CD14-positive monocyte (primary cell): ENCODE measurements around the gene CRTC1. TPM values are rescaled to one million over a fixed set of nuclear protein-coding genes. Genes with fewer than 3 reads are reported as not detected.

ENCODE experiments used
- DNase-seq, 3 donors: peaks; one replicate each; pipeline ENCODE4 v3.0.0-alpha.2; 2011 to 2022
- H2AFZ ChIP-seq: 2 replicates; pipeline ENCODE4 v1.6.0; 2012; ENCODE audit warnings: mild to moderate bottlenecking, low read depth, low read length, inconsistent platforms; ENCODE audit not compliant: insufficient read depth, poor library complexity, severe bottlenecking
- H3K27ac ChIP-seq, 2 donors: 1 replicate in 1 of 2; 2 replicates in 1 of 2; pipeline ENCODE4 v1.5.1; 2012 to 2013; ENCODE audit warnings: low read length in 2 of 2, control low read depth in 1 of 2, inconsistent platforms in 1 of 2, low read depth in 1 of 2, mild to moderate bottlenecking in 1 of 2
- H3K27me3 ChIP-seq, 2 donors: one replicate each; pipeline versions ENCODE4 v1.6.0 to v1.6.1; 2011 to 2013; ENCODE audit warnings: low read length in 2 of 2; ENCODE audit not compliant: control insufficient read depth in 2 of 2, insufficient read depth in 2 of 2
- H3K36me3 ChIP-seq, 2 donors: replicated peaks in 1 of 2; 1 replicate in 1 of 2; 2 replicates in 1 of 2; pipeline versions ENCODE4 v1.5.1 to v1.6.1; 2012 to 2013; ENCODE audit warnings: low read length in 2 of 2, control low read depth in 1 of 2, inconsistent platforms in 1 of 2, mild to moderate bottlenecking in 1 of 2; ENCODE audit not compliant: insufficient read depth in 2 of 2, control insufficient read depth in 1 of 2
- H3K4me1 ChIP-seq, 2 donors: 1 replicate in 1 of 2; 2 replicates in 1 of 2; pipeline versions ENCODE4 v1.5.1 to v1.6.1; 2012 to 2013; ENCODE audit warnings: low read length in 2 of 2, control low read depth in 1 of 2, inconsistent platforms in 1 of 2, mild to moderate bottlenecking in 1 of 2, moderate library complexity in 1 of 2; ENCODE audit not compliant: insufficient read depth in 2 of 2, control insufficient read depth in 1 of 2
- H3K4me2 ChIP-seq: replicated peaks from 2 replicates; pipeline ENCODE3; 2012; ENCODE audit warnings: low read length, moderate library complexity, mild to moderate bottlenecking; ENCODE audit not compliant: poor library complexity, severe bottlenecking; ENCODE audit errors: extremely low read depth
- H3K4me3 ChIP-seq, 3 experiments: fragments of 200-600 bp in 1 of 3; sonication (generic) in 1 of 3; replicated peaks in 1 of 3; 1 replicate in 2 of 3; 2 replicates in 1 of 3; pipeline ENCODE4 v1.5.1; 2011 to 2013; ENCODE audit warnings: low read length in 3 of 3, mild to moderate bottlenecking in 3 of 3, control low read depth in 2 of 3, low read depth in 2 of 3, inconsistent platforms in 1 of 3, moderate library complexity in 1 of 3
- H3K79me2 ChIP-seq: 2 replicates; pipeline ENCODE4 v1.6.0; 2012; ENCODE audit warnings: mild to moderate bottlenecking, control low read depth, inconsistent platforms, low read length, moderate library complexity; ENCODE audit not compliant: insufficient read depth
- H3K9ac ChIP-seq: 2 replicates; pipeline ENCODE4 v1.6.0; 2017; ENCODE audit warnings: low read length, mild to moderate bottlenecking; ENCODE audit not compliant: insufficient read depth, poor library complexity, severe bottlenecking
- H3K9me3 ChIP-seq, 2 donors: replicated peaks in 1 of 2; 1 replicate in 1 of 2; 2 replicates in 1 of 2; pipeline versions ENCODE4 v1.5.1 to v1.6.1; 2012 to 2013; ENCODE audit warnings: low read length in 2 of 2, control low read depth in 1 of 2; ENCODE audit not compliant: control insufficient read depth in 1 of 2, insufficient read depth in 1 of 2
- H4K20me1 ChIP-seq: 2 replicates; pipeline ENCODE4 v1.6.0; 2012; ENCODE audit warnings: mild to moderate bottlenecking, low read length, control low read depth, moderate library complexity; ENCODE audit not compliant: insufficient read depth
- H3K27ac Mint-ChIP-seq, 7 donors: one replicate each; pipeline ENCODE4 v1.8.0; 2020; ENCODE audit warnings: mild to moderate bottlenecking in 7 of 7, mixed read lengths in 7 of 7, moderate library complexity in 6 of 7, inconsistent platforms in 2 of 7
- H3K27me3 Mint-ChIP-seq, 3 donors: one replicate each; pipeline ENCODE4 v1.8.0; 2021 to 2022; ENCODE audit warnings: low read depth in 3 of 3, mild to moderate bottlenecking in 3 of 3, mixed read lengths in 3 of 3, moderate library complexity in 3 of 3, inconsistent platforms in 1 of 3
- H3K36me3 Mint-ChIP-seq, 2 donors: one replicate each; pipeline ENCODE4 v1.8.0; 2020; ENCODE audit warnings: mixed read lengths in 2 of 2, inconsistent platforms in 1 of 2, mild to moderate bottlenecking in 1 of 2
- H3K4me1 Mint-ChIP-seq: one replicate; pipeline ENCODE4 v1.8.0; 2020; ENCODE audit warnings: mild to moderate bottlenecking, mixed read lengths
- H3K4me3 Mint-ChIP-seq, 2 donors: one replicate each; pipeline ENCODE4 v1.8.0; 2020; ENCODE audit warnings: mild to moderate bottlenecking in 2 of 2, mixed read lengths in 2 of 2, moderate library complexity in 1 of 2
- H3K9me3 Mint-ChIP-seq, 7 donors: one replicate each; pipeline ENCODE4 v1.8.0; 2020 to 2022; ENCODE audit warnings: mixed read lengths in 7 of 7, mild to moderate bottlenecking in 6 of 7, moderate library complexity in 6 of 7, inconsistent platforms in 2 of 7
- WGBS: methylation state at CpG from one replicate; pipeline ENCODE4 v1.1.5; 2013; ENCODE audit warnings: missing lambda C conversion rate; ENCODE audit not compliant: insufficient coverage; 5-methylcytosine and 5-hydroxymethylcytosine counted together
- intact Hi-C, 2 donors: fragments of 100-400 bp; cut with micrococcal nuclease; formaldehyde crosslinking; loops; one replicate each; pipeline versions ENCODE4 v1.15.0 to v1.15.1; 2023
- polyA plus RNA-seq, 3 donors: library from polyadenylated mRNA; depleted of rRNA in 1 of 3; unstranded in 2 of 3; stranded (reverse) in 1 of 3; fragments of 300-500 nt in 2 of 3; fragments of >200 nt in 1 of 3; fragmentation: Illumina TruSeq in 2 of 3; gene quantifications; 1 replicate in 2 of 3; 2 replicates in 1 of 3; pipeline ENCODE4 v1.2.3, GENCODE V29; 2012 to 2021
- TF ChIP-seq, protein P1 (sequence below): fragments of 200-600 bp; IDR thresholded peaks from one replicate; pipeline ENCODE4 v1.8.0; 2022; ENCODE audit warnings: antibody characterized with exemption, mild to moderate bottlenecking

The CRTC1 gene
- polyA plus RNA-seq, 3 donors: 0.28 to 9.2 (median 0.55) TPM

DNA sequence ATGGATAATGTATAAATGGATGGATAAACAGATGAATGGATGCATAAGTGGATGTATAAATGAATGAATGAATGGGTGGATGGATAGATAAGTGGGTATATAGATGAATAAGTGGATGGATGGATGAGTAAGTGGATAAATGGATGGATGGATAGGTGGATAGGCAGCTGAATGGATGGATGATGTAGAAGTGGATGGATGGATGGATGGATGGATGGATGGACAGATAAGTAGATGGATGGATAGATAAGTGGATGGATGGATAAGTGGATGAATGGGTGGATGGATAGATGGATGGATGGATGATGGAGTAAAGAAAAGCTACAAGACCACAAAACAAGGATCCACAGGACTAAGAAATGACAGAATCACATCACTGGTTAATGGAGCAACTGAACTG lies 116.6 kb downstream of the CRTC1 start:
- Mint-ChIP-seq H3K4me1 (no peaks in the 10 kb centered on the region), H3K27ac (no peak overlapping the region), H3K9me3 (peaks cover 0 to 5% (median 0%) of the 10 kb centered on the region in 7 donors), H3K36me3 (no peaks in the 10 kb centered on the region), H3K4me3 (no peak overlapping the region), H3K27me3 (peaks cover 44 to 60% (median 53%) of the 10 kb centered on the region in 3 donors)
- Histone ChIP-seq H4K20me1 (no peaks in the 10 kb centered on the region), H3K27ac (no peak overlapping the region), H3K79me2 (no peaks in the 10 kb centered on the region), H3K36me3 (no peaks in the 10 kb centered on the region), H3K9ac (no peak overlapping the region), H3K9me3 (no peaks in the 10 kb centered on the region), H2AFZ (no peak overlapping the region), H3K4me1 (no peaks in the 10 kb centered on the region), H3K4me2 (no peak overlapping the region), H3K4me3 (no peak overlapping the region), H3K27me3 (peaks cover 7 to 43% of the 10 kb centered on the region in 2 donors)
- TF ChIP-seq, protein P1, sequence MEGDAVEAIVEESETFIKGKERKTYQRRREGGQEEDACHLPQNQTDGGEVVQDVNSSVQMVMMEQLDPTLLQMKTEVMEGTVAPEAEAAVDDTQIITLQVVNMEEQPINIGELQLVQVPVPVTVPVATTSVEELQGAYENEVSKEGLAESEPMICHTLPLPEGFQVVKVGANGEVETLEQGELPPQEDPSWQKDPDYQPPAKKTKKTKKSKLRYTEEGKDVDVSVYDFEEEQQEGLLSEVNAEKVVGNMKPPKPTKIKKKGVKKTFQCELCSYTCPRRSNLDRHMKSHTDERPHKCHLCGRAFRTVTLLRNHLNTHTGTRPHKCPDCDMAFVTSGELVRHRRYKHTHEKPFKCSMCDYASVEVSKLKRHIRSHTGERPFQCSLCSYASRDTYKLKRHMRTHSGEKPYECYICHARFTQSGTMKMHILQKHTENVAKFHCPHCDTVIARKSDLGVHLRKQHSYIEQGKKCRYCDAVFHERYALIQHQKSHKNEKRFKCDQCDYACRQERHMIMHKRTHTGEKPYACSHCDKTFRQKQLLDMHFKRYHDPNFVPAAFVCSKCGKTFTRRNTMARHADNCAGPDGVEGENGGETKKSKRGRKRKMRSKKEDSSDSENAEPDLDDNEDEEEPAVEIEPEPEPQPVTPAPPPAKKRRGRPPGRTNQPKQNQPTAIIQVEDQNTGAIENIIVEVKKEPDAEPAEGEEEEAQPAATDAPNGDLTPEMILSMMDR: no peak
- intact Hi-C loops: no loop called here
- DNase-seq: no peak

DNA sequence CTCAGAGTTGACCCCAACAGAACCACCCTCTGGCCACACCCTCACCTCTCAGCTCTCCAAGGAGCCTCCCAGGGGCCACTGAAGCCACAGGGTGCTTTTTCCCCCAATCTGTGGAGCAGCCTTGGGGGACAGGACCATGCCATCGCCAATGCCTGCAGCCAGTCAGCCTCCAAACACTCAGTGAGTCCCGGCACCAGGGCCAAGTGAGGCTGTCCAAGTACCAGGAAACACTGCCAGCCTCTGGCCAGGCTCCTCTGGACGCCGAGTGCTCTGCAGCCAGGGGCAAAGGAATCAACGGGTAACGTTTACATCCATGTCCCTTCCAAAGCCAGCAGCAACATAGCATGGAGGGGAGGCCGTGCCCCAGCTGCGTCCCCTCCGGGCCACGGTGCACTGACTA lies 117.2 kb downstream of the CRTC1 start:
- Histone ChIP-seq H3K4me2 (no peak overlapping the region), H3K4me1 (no peaks in the 10 kb centered on the region), H3K36me3 (no peaks in the 10 kb centered on the region), H3K9me3 (no peaks in the 10 kb centered on the region), H3K27ac (no peak overlapping the region), H3K4me3 (no peak overlapping the region), H2AFZ (no peak overlapping the region), H3K9ac (no peak overlapping the region), H3K27me3 (peaks cover 4 to 37% of the 10 kb centered on the region in 2 donors), H4K20me1 (no peaks in the 10 kb centered on the region), H3K79me2 (no peaks in the 10 kb centered on the region)
- H3K4me1 Mint-ChIP-seq: no peaks in the 10 kb centered on the region
- intact Hi-C loops: no loop called here
- H3K27me3 Mint-ChIP-seq: peaks cover 39 to 55% (median 47%) of the 10 kb centered on the region in 3 donors
- WGBS: 81% methylated on average over 10 of the region's 10 CpGs
- H3K9me3 Mint-ChIP-seq: peaks cover 0 to 5% (median 0%) of the 10 kb centered on the region in 7 donors
- H3K36me3 Mint-ChIP-seq: no peaks in the 10 kb centered on the region
- DNase-seq: no peak
- TF ChIP-seq, protein P1: no peak
- no peak overlapping the region for H3K4me3 Mint-ChIP-seq
- peak overlapping the region in 1 of 7 donors; percentile 66 for H3K27ac Mint-ChIP-seq
